Fibroblast of mammary gland (primary cell): ENCODE data around the gene ECSCR.

Source experiments
- DNase-seq: peaks from one replicate; pipeline ENCODE4 v3.0.0-alpha.2; 2010; ENCODE audit warnings: low read depth
- H3K4me3 ChIP-seq: 2 replicates; pipeline ENCODE4 v1.5.1; 2011; ENCODE audit warnings: low read depth, mild to moderate bottlenecking, low read length, moderate library complexity; ENCODE audit not compliant: control insufficient read depth
- CTCF ChIP-seq: conservative IDR thresholded peaks from 2 replicates; pipeline ENCODE4 v1.5.1; 2011; ENCODE audit warnings: low read depth, low read length, inconsistent platforms; ENCODE audit not compliant: control insufficient read depth, insufficient read depth

Gene ECSCR

GRCh38 chr5:139457653-139458306 is 4.8 kb downstream of the ECSCR start:
- H3K4me3 ChIP-seq: no peak overlapping the region
- no peak for DNase-seq
- no peak for TF ChIP-seq CTCF

- H3K4me3 ChIP-seq: no peak overlapping the region
- DNase-seq: no peak
- TF ChIP-seq CTCF: no peak
Observed at GRCh38 chr5:139457241-139457640, 5.3 kb downstream of the ECSCR start.

- TF ChIP-seq CTCF: no peak
- no peak overlapping the region for H3K4me3 ChIP-seq
- no peak for DNase-seq
Observed at GRCh38 chr5:139456776-139457175, 5.8 kb downstream of the ECSCR start.

- no peak for TF ChIP-seq CTCF
Observed at GRCh38 chr5:139454568-139455290, 7.8 kb downstream of the ECSCR start.

GRCh38 chr5:139453683-139454567 is 8.6 kb downstream of the ECSCR start:
- DNase-seq: no peak
- no peak for TF ChIP-seq CTCF
- no peak overlapping the region for H3K4me3 ChIP-seq

More at GRCh38 chr5:139454568-139455290, 7.8 kb downstream of the ECSCR start:
- H3K4me3 ChIP-seq: no peak overlapping the region
- no peak for DNase-seq

GRCh38 chr5:139451878-139452660 is 10.5 kb downstream of the ECSCR start:
- TF ChIP-seq CTCF: no peak
- no peak overlapping the region for H3K4me3 ChIP-seq
- DNase-seq: no peak
